ENCODE measurements around the gene SYNJ2.

SYNJ2 gene

GRCh38 chr6:158027590-158028285 is 46.1 kb downstream of the SYNJ2 start:
- peaks cover 15% of the 10 kb centered on the region for H3K36me3 Mint-ChIP-seq (ENCODE audit: low read depth)
- no peak overlapping the region for H3K4me3 Mint-ChIP-seq
- H3K9me3 Mint-ChIP-seq, result no peaks in the 10 kb centered on the region
- H3K27me3 Mint-ChIP-seq (ENCODE audit: low read depth), result no peaks in the 10 kb centered on the region
- H3K27ac Mint-ChIP-seq, result peak overlapping the region; percentile 99
- H3K4me1 Mint-ChIP-seq (ENCODE audit: low read depth), result peaks cover 37% of the 10 kb centered on the region

- H3K4me1 Mint-ChIP-seq (ENCODE audit: low read depth), result peaks cover 35% of the 10 kb centered on the region
- H3K9me3 Mint-ChIP-seq, result no peaks in the 10 kb centered on the region
- peaks cover 17% of the 10 kb centered on the region for H3K36me3 Mint-ChIP-seq (ENCODE audit: low read depth)
- no peak overlapping the region for H3K27ac Mint-ChIP-seq
- no peak overlapping the region for H3K4me3 Mint-ChIP-seq
- H3K27me3 Mint-ChIP-seq (ENCODE audit: low read depth), result no peaks in the 10 kb centered on the region
Measured at GRCh38 chr6:158028421-158028820, 46.8 kb downstream of the SYNJ2 start.

GRCh38 chr6:158028876-158029275 is 47.2 kb downstream of the SYNJ2 start:
- H3K9me3 Mint-ChIP-seq, result no peaks in the 10 kb centered on the region
- peaks cover 35% of the 10 kb centered on the region for H3K4me1 Mint-ChIP-seq (ENCODE audit: low read depth)
- no peak overlapping the region for H3K4me3 Mint-ChIP-seq
- H3K36me3 Mint-ChIP-seq (ENCODE audit: low read depth), result peaks cover 17% of the 10 kb centered on the region
- no peaks in the 10 kb centered on the region for H3K27me3 Mint-ChIP-seq (ENCODE audit: low read depth)
- no peak overlapping the region for H3K27ac Mint-ChIP-seq

- Mint-ChIP-seq H3K4me3 (no peak overlapping the region), H3K27me3 (ENCODE audit: low read depth) (no peaks in the 10 kb centered on the region), H3K4me1 (ENCODE audit: low read depth) (peaks cover 35% of the 10 kb centered on the region), H3K36me3 (ENCODE audit: low read depth) (peaks cover 25% of the 10 kb centered on the region), H3K9me3 (no peaks in the 10 kb centered on the region), H3K27ac (peak overlapping the region; percentile 28)
Measured at GRCh38 chr6:158029668-158030230, 48.1 kb downstream of the SYNJ2 start.

- peaks cover 33% of the 10 kb centered on the region for H3K36me3 Mint-ChIP-seq (ENCODE audit: low read depth)
- H3K4me3 Mint-ChIP-seq, result no peak overlapping the region
- peak overlapping the region; percentile 78 for H3K27ac Mint-ChIP-seq
- no peaks in the 10 kb centered on the region for H3K27me3 Mint-ChIP-seq (ENCODE audit: low read depth)
- H3K9me3 Mint-ChIP-seq, result no peaks in the 10 kb centered on the region
- H3K4me1 Mint-ChIP-seq (ENCODE audit: low read depth), result peaks cover 37% of the 10 kb centered on the region
Measured at GRCh38 chr6:158030380-158031300, 49.0 kb downstream of the SYNJ2 start.

- H3K9me3 Mint-ChIP-seq, result no peaks in the 10 kb centered on the region
- peaks cover 41% of the 10 kb centered on the region for H3K36me3 Mint-ChIP-seq (ENCODE audit: low read depth)
- peaks cover 31% of the 10 kb centered on the region for H3K4me1 Mint-ChIP-seq (ENCODE audit: low read depth)
- H3K27me3 Mint-ChIP-seq (ENCODE audit: low read depth), result no peaks in the 10 kb centered on the region
- peak overlapping the region; percentile 36 for H3K4me3 Mint-ChIP-seq
- H3K27ac Mint-ChIP-seq, result peak overlapping the region; percentile 78
Measured at GRCh38 chr6:158031381-158032353, 50.0 kb downstream of the SYNJ2 start.

GRCh38 chr6:158032354-158032733 is 50.7 kb downstream of the SYNJ2 start:
- Mint-ChIP-seq H3K36me3 (ENCODE audit: low read depth) (peaks cover 43% of the 10 kb centered on the region), H3K27me3 (ENCODE audit: low read depth) (no peaks in the 10 kb centered on the region), H3K4me3 (no peak overlapping the region), H3K9me3 (no peaks in the 10 kb centered on the region), H3K27ac (no peak overlapping the region), H3K4me1 (ENCODE audit: low read depth) (peaks cover 25% of the 10 kb centered on the region)

GRCh38 chr6:158033077-158033750 is 51.6 kb downstream of the SYNJ2 start:
- H3K36me3 Mint-ChIP-seq (ENCODE audit: low read depth), result peaks cover 48% of the 10 kb centered on the region
- H3K4me3 Mint-ChIP-seq, result no peak overlapping the region
- no peaks in the 10 kb centered on the region for H3K9me3 Mint-ChIP-seq
- no peaks in the 10 kb centered on the region for H3K27me3 Mint-ChIP-seq (ENCODE audit: low read depth)
- H3K4me1 Mint-ChIP-seq (ENCODE audit: low read depth), result peaks cover 18% of the 10 kb centered on the region
- H3K27ac Mint-ChIP-seq, result no peak overlapping the region

GRCh38 chr6:158033751-158034702 is 52.4 kb downstream of the SYNJ2 start:
- no peaks in the 10 kb centered on the region for H3K27me3 Mint-ChIP-seq (ENCODE audit: low read depth)
- H3K36me3 Mint-ChIP-seq (ENCODE audit: low read depth), result peaks cover 48% of the 10 kb centered on the region
- H3K4me3 Mint-ChIP-seq, result no peak overlapping the region
- no peaks in the 10 kb centered on the region for H3K9me3 Mint-ChIP-seq
- H3K27ac Mint-ChIP-seq, result no peak overlapping the region
- peaks cover 23% of the 10 kb centered on the region for H3K4me1 Mint-ChIP-seq (ENCODE audit: low read depth)

- Mint-ChIP-seq H3K27ac (peak overlapping the region; percentile 21), H3K4me1 (ENCODE audit: low read depth) (peaks cover 38% of the 10 kb centered on the region), H3K4me3 (no peak overlapping the region), H3K36me3 (ENCODE audit: low read depth) (peaks cover 42% of the 10 kb centered on the region), H3K27me3 (ENCODE audit: low read depth) (no peaks in the 10 kb centered on the region), H3K9me3 (no peaks in the 10 kb centered on the region)
Measured at GRCh38 chr6:158036261-158036660, 54.6 kb downstream of the SYNJ2 start.

- H3K27me3 Mint-ChIP-seq (ENCODE audit: low read depth), result no peaks in the 10 kb centered on the region
- no peaks in the 10 kb centered on the region for H3K9me3 Mint-ChIP-seq
- peaks cover 35% of the 10 kb centered on the region for H3K4me1 Mint-ChIP-seq (ENCODE audit: low read depth)
- peaks cover 38% of the 10 kb centered on the region for H3K36me3 Mint-ChIP-seq (ENCODE audit: low read depth)
- no peak overlapping the region for H3K4me3 Mint-ChIP-seq
- H3K27ac Mint-ChIP-seq, result no peak overlapping the region
Measured at GRCh38 chr6:158037021-158037420, 55.4 kb downstream of the SYNJ2 start.

- Mint-ChIP-seq H3K4me3 (no peak overlapping the region), H3K27me3 (ENCODE audit: low read depth) (no peaks in the 10 kb centered on the region), H3K27ac (no peak overlapping the region), H3K4me1 (ENCODE audit: low read depth) (peaks cover 39% of the 10 kb centered on the region), H3K9me3 (no peaks in the 10 kb centered on the region), H3K36me3 (ENCODE audit: low read depth) (peaks cover 40% of the 10 kb centered on the region)
Measured at GRCh38 chr6:158037771-158038170, 56.1 kb downstream of the SYNJ2 start.
